ENCODE results near the gene UBXN1.

UBXN1 gene

GRCh38 chr11:62716206-62716605 is 37.3 kb upstream of the UBXN1 start:
- H3K4me3 ChIP-seq (ENCODE audit: control insufficient read depth, low read depth, low read length): no peak overlapping the region
- TF ChIP-seq CTCF (conservative IDR thresholded peaks at IDR 0.05; ENCODE audit: control insufficient read depth, insufficient read depth, low read depth, low read length): no peak

GRCh38 chr11:62715150-62716130 is 36.6 kb upstream of the UBXN1 start:
- DNase-seq (ENCODE audit: low read depth): no peak
- no peak for TF ChIP-seq CTCF (conservative IDR thresholded peaks at IDR 0.05; ENCODE audit: control insufficient read depth, insufficient read depth, low read depth, low read length)
- H3K4me3 ChIP-seq (ENCODE audit: control insufficient read depth, low read depth, low read length): no peak overlapping the region

More at GRCh38 chr11:62716206-62716605, 37.3 kb upstream of the UBXN1 start:
- no peak for DNase-seq (ENCODE audit: low read depth)

GRCh38 chr11:62713343-62713742 is 34.5 kb upstream of the UBXN1 start:
- H3K4me3 ChIP-seq (ENCODE audit: control insufficient read depth, low read depth, low read length): no peak overlapping the region
- DNase-seq (ENCODE audit: low read depth): no peak
- TF ChIP-seq CTCF (conservative IDR thresholded peaks at IDR 0.05; ENCODE audit: control insufficient read depth, insufficient read depth, low read depth, low read length): no peak

- DNase-seq (ENCODE audit: low read depth): no peak
- TF ChIP-seq CTCF (conservative IDR thresholded peaks at IDR 0.05; ENCODE audit: control insufficient read depth, insufficient read depth, low read depth, low read length): no peak
- no peak overlapping the region for H3K4me3 ChIP-seq (ENCODE audit: control insufficient read depth, low read depth, low read length)
Measured at GRCh38 chr11:62712861-62713260, 34.0 kb upstream of the UBXN1 start.

GRCh38 chr11:62712276-62712812 is 33.5 kb upstream of the UBXN1 start:
- DNase-seq (ENCODE audit: low read depth): no peak
- H3K4me3 ChIP-seq (ENCODE audit: control insufficient read depth, low read depth, low read length): no peak overlapping the region
- no peak for TF ChIP-seq CTCF (conservative IDR thresholded peaks at IDR 0.05; ENCODE audit: control insufficient read depth, insufficient read depth, low read depth, low read length)

- TF ChIP-seq CTCF (conservative IDR thresholded peaks at IDR 0.05; ENCODE audit: control insufficient read depth, insufficient read depth, low read depth, low read length): no peak
- H3K4me3 ChIP-seq (ENCODE audit: control insufficient read depth, low read depth, low read length): peak overlapping the region; percentile 66
- DNase-seq (ENCODE audit: low read depth): peak; percentile 51
Measured at GRCh38 chr11:62710001-62710345, 31.1 kb upstream of the UBXN1 start.
